GM18907 (cell line): ENCODE data around the gene ST6GALNAC3.
"Not testable (repeated sequence)": the region's sequence is repeated elsewhere in the genome, so short reads cannot be mapped to it uniquely, and the experiment has no call there.

ENCODE experiments used
- ATAC-seq: cut with Tn5 transposase; IDR thresholded peaks from one replicate; pipeline ENCODE4 v1.9.1; 2021; ENCODE audit warnings: mild to moderate bottlenecking, moderate library complexity; ENCODE audit not compliant: unreplicated experiment

The ST6GALNAC3 gene

GRCh38 chr1:76105372-76105771, 30.8 kb downstream of the ST6GALNAC3 start:
- no peak for ATAC-seq

- ATAC-seq = no peak
These were observed 31.7 kb downstream of the ST6GALNAC3 start for GRCh38 chr1:76106251-76106650.

DNA sequence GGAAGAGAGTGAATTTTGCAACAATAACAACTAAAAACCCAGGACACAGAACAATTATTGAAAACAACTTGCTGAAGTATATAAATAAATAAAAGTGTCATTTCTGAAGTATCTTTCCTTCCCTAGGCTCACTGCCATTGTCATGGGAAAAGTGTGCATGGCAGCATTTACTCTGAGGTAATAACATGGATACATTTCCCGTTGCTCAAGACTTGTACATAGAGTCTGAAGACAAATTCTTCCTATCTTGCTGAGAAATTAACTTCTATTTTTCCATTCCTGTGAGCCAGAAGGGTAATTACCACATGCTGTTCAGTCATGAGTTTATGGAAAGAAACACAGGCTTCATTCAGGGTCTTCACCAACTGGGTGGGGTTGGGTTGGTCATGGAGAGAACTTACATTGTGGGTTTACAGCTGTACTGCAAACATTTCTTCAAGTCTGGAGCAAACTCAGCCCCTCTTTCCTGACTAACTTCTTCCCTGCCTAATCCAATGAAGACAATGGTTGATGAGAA, 32.2 kb downstream of the ST6GALNAC3 start:
- ATAC-seq = no peak

- no peak for ATAC-seq
These were observed 34.9 kb downstream of the ST6GALNAC3 start for GRCh38 chr1:76109404-76109803.

DNA sequence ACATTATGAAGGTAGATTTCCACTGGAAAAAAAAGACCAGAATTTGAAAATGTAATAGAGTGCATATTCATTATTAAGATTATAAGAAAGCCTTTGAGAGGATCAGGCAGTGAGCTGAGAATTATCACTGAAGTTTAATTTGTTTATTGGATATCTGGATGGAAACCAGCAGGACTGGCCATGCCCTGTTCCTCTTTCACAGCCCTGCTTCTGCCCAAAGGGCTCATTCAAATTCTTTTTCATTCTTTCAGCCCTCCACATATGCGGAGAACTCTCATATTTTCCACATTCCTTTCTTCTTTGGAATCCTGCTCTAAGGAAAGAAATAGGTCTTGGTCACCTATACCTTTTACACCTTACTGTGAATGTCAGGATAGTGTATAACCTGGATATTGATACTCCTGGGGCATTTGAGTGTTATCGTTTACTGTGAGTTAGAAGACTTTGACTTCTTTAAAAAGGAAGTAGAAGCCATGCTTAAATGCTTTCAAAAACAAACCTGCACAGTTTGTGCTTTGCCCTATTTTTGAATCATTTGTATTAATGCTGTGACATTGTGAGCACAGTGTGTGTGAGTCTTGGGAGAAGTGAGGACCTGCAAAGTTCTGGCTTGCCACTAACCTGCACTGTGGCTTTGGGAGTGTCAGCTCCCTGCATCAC, 35.5 kb downstream of the ST6GALNAC3 start:
- ATAC-seq = no peak

DNA sequence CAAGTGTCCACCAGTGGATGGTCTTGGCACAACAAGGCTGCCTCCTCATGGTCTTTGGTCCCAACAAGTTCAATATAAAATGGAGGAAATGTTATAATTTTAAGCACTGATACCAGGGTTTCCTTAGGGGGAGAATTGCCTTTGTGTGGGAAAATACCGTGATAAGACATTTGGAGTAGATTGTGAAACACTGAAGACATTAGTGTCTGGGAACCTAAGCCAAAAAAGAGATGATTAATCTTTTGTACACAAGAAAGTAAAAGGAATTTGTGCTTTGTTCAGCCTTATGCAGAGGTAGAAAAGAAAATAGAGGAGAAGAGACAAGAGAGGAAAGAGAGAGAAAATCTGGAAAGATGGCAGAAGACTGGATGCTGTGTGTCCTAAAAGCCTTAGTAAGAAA, 36.1 kb downstream of the ST6GALNAC3 start:
- no peak for ATAC-seq

- not testable (repeated sequence) for ATAC-seq
These were observed 37.8 kb downstream of the ST6GALNAC3 start for GRCh38 chr1:76112321-76112720.

GRCh38 chr1:76113446-76113845, 38.9 kb downstream of the ST6GALNAC3 start:
- no peak for ATAC-seq

DNA sequence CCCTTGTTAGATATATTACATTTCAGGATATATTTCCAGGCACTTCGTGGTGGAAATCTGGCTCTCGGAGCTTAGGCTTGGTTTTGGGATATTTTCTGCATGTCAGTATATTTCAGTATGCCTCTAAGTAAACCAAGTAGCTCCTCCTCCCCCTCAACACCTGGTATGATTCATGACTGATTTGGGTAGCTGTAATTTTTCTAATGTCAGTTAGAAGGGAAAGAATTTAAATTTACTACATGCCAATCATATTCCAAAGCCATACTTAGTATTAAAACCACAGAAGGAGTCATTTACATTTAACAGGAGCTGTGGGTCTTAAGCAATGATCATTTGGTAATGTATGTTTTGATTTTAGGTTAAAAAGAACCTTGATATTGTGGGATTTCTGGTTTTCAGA, 40.6 kb downstream of the ST6GALNAC3 start:
- ATAC-seq = no peak

- no peak for ATAC-seq
These were observed 47.3 kb downstream of the ST6GALNAC3 start for GRCh38 chr1:76121850-76122249.

GRCh38 chr1:76122271-76122670, 47.7 kb downstream of the ST6GALNAC3 start:
- no peak for ATAC-seq

DNA sequence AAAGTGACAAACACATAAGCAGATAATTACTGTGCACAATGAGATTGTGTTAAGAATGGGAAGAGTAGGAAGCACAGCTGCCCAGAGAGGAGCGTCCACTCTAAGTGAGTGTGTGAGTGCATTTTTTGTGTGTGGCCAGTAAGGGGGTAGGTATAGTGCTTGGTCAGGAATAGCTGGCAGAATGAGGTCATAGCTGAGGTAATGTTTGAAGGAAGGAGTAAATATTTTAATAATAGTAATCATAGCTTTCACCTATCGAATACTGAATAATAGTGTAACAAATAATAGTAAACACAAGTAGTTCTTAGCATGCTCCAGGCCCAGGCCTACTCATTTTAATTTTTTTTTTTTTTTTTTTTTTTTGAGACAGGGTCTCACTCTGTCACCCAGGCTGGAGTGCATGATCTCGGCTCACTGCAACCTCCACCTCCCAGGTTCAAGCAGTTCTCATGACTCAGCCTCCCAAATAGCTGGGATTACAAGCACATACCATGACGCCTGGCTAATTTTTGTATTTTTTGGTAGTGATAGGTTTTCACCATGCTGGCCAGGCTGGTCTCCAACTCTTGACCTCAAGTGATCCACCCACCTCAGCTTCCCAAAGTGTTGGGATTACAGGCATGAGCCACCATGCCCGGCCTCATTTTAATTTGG, 49.0 kb downstream of the ST6GALNAC3 start:
- ATAC-seq = not testable (repeated sequence)

- ATAC-seq = no peak
These were observed 49.6 kb downstream of the ST6GALNAC3 start for GRCh38 chr1:76124196-76124595.

GRCh38 chr1:76125473-76126219, 51.1 kb downstream of the ST6GALNAC3 start:
- no peak for ATAC-seq

DNA sequence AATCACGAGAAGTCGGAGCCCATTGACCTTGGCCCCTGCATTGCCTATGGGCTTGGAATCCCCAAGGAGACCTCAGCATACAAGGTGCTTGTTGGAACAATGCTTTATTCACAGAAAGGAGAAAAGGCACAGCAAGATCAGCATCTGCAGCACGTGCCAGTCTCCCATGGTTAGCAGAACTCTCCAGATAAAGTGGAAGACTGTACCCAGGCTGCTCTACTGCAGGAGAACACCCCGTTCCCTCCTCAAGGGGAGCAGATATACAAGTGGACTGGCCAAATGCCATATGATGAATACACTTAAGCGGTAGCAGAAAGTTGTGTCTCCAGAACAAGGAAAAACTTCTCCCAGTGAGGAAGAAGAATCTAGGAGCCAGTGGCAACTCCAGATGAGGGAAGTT, 53.5 kb downstream of the ST6GALNAC3 start:
- ATAC-seq = no peak

DNA sequence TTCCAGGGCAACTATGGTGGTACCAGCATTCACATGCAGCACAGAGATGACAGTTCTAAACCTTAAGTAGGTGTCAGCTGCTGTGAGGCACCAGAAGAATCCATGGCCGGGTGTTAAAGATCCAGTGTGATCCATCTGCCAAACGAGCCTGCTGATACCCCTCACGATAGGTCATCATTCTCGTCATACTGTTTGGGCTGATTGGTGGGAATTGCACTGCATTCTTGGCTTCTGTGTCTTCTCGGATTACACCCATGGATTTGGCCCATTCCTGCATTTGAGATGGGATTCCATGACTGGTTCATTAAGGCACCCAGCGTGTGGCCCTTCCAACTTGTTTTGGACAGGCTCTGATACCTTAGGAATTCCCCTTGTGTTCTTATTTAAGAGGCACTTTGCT, 55.2 kb downstream of the ST6GALNAC3 start:
- ATAC-seq = no peak

DNA sequence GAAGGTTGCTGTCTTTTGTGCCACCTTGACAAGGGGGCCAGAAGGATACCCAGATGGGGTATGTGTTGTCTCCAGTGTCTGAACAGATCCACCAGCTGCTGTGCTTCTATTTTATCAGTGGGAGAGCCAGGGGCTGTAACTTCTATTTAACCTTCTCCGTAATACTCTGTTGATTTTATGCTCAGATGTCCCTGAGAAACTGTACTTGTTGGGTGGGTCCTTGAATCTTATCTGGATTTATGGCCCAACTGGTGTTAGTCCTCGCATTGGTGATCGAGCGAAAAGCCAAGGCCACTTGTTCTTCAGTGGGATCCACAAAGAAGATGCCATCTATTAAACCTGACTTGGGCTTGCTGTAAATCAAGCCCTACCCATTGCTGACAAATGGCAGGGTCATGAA, 56.4 kb downstream of the ST6GALNAC3 start:
- no peak for ATAC-seq

DNA sequence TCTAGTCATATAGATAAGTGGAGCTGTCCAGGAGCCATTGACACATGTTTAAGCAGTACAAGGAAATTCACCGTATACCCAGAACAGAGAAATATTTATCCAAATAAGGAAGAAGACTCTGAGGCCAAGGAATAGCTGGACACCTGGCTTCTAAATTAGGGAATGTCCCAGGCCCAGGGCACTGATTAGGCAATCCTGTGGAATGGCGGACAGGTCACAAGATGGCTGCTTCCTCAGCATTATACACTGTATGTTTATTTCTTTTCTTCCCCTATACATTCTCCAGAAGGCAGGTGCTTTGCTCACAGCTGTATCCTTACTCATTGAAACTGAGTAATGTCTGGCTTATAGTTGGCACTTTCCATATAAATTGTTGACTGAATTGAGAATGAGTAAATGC, 59.4 kb downstream of the ST6GALNAC3 start:
- ATAC-seq = no peak

DNA sequence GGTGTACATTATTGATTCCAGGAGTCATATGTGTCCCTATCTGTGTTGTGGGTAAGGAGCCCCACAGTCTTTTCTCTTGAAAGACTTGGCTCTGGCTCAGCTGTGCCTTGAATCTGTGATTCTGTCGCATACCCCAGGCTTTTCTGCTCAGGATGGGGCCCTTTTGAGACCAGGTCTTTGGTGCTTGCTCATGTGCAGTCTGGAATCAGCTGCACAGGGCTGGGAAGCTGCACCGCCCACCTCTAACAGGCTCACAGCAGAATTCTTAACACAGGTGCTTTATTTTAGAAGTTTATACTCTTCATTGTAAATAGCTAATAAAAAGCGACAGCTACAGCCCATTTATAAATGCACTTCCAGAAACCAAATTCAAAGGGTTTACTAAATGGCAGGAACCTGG, 61.3 kb downstream of the ST6GALNAC3 start:
- no peak for ATAC-seq

DNA sequence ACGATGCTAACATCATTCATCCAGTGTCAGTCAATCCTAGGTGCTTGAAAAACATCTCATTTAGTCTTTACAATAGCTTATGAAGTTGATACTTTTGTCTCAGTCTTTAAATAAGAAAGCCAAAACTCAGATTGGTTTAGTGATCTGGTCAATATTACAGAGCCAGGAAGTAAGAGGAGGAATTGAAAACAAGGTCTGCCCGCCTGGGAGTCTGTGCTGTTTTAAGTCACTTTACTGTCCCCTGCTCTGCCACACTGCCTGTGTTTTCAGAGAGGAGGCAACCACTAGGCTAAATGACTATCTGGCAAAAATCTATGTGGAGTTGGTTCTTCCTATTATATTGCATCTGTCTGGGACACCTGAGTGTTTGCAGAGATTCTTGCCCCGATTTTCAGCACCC, 62.3 kb downstream of the ST6GALNAC3 start:
- peak; percentile 46 for ATAC-seq

- no peak for ATAC-seq
These were observed 63.2 kb downstream of the ST6GALNAC3 start for GRCh38 chr1:76137746-76138145.

- no peak for ATAC-seq
These were observed 63.7 kb downstream of the ST6GALNAC3 start for GRCh38 chr1:76138217-76138616.
